ENCODE measurements around the gene IL25. TPM values are rescaled to one million over a fixed set of nuclear protein-coding genes. Genes with fewer than 3 reads are reported as not detected.
"Not testable (repeated sequence)": the region's sequence is repeated elsewhere in the genome, so short reads cannot be mapped to it uniquely, and the experiment has no call there.

Gene IL25
- total RNA-seq, 4 donors from 2014 or later: not detected

DNA sequence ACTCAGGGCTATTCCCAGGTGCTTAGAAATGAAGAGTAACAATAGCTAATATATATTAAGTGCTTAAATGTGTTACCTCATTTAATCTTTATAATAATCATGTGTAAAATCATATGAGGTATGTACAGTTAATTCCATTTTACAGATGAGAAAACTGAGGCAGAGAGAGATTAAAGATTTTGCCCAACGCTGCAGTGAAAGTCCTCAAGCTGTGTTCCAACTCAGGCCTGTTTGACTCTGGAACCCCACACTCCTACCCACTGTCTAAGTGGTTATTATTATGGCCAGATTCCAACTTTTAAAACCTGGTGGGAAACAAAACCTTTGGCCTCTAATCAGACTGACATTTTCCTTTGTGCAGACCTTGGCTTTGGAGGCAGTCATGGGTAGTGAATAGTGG is 14.4 kb downstream of the IL25 start:
- Histone ChIP-seq H3K36me3 (no peaks in the 10 kb centered on the region), H3K4me3 (no peak overlapping the region), H3K4me1 (no peaks in the 10 kb centered on the region), H3K27ac (no peak overlapping the region), H3K9me3 (no peaks in the 10 kb centered on the region), H3K27me3 (no peaks in the 10 kb centered on the region)
- TF ChIP-seq, protein P1, sequence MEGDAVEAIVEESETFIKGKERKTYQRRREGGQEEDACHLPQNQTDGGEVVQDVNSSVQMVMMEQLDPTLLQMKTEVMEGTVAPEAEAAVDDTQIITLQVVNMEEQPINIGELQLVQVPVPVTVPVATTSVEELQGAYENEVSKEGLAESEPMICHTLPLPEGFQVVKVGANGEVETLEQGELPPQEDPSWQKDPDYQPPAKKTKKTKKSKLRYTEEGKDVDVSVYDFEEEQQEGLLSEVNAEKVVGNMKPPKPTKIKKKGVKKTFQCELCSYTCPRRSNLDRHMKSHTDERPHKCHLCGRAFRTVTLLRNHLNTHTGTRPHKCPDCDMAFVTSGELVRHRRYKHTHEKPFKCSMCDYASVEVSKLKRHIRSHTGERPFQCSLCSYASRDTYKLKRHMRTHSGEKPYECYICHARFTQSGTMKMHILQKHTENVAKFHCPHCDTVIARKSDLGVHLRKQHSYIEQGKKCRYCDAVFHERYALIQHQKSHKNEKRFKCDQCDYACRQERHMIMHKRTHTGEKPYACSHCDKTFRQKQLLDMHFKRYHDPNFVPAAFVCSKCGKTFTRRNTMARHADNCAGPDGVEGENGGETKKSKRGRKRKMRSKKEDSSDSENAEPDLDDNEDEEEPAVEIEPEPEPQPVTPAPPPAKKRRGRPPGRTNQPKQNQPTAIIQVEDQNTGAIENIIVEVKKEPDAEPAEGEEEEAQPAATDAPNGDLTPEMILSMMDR (IDR thresholded peaks at IDR 0.05): no peak
- TF ChIP-seq POLR2A (IDR thresholded peaks at IDR 0.05): no peak
- no peak for DNase-seq

DNA sequence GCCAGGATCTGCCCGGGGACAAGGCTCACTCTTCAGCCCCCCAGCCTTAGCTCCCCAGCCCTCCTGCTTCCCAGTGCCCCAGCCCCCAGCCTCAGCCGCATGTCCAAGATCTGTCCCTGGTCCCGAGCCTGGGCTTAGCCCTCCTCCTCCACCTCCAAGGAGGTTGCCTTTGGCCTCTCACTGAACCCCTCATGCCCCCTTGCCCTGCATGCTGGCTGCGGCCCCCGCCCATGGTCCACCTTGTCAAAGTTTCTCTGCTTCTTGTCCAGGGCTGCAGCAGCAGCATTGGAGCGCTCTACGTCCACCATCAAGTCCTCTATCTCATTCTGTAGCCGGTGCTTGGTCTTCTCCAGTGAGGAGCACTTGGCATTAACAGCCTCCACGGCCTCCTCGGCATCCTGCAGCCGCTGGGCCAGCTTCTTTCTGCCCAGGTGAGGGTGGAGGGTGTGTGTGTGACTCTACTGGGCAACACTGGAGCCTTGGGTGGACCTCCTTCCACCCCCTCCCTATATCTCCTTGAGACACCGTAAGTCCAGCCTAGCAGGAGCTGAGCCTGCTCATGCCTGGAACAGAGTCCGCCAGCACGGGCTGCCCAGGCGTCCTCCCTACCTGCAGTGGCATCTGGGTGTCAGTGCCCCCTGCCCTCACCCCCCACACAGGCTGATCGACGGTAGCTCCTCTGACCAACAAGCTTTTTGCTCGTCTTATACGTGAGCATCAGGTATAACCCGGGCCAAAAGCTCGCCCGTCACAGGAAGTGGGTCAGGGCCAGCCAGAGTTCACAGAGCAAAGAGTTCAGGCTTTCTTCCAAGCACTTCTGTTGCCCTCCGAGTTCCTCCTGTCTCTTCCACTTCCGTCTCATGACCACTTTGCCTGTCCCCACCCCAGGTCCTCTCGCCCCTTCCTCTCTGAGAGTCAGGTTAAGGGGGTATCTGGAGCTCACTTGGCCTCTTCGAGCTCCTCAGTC is 15.6 kb downstream of the IL25 start:
- Histone ChIP-seq H3K27me3 (no peaks in the 10 kb centered on the region), H3K4me3 (no peak overlapping the region), H3K4me1 (no peaks in the 10 kb centered on the region), H3K36me3 (no peaks in the 10 kb centered on the region), H3K27ac (no peak overlapping the region), H3K9me3 (no peaks in the 10 kb centered on the region)
- DNase-seq: no peak
- TF ChIP-seq, protein P1 (IDR thresholded peaks at IDR 0.05): no peak
- no peak for TF ChIP-seq POLR2A (IDR thresholded peaks at IDR 0.05)

DNA sequence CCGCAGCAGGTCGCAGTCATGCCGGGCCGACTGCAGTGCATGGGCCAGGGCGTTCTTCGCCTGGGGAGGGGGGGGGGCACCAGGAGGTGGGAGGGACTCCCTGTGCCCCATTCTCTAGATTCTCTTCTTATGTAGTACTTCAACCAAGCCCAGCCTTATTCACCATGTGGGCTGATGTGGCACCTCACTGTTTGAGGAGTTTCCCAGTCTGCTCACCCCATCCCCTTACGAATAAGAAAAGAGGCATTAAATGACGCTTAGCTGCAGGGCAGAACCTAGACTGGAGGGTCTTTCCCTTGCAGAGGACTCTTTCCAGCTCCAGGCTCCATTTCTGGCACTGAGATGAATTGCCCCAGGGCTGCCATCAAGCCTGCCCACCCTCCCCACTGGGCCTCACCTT is 16.4 kb downstream of the IL25 start:
- no peak for DNase-seq
- no peaks in the 10 kb centered on the region for H3K4me1 ChIP-seq
- TF ChIP-seq POLR2A (IDR thresholded peaks at IDR 0.05): no peak
- TF ChIP-seq, protein P1 (IDR thresholded peaks at IDR 0.05): no peak
- H3K4me3 ChIP-seq: no peak overlapping the region
- no peaks in the 10 kb centered on the region for H3K27me3 ChIP-seq
- H3K36me3 ChIP-seq: no peaks in the 10 kb centered on the region
- no peaks in the 10 kb centered on the region for H3K9me3 ChIP-seq
- H3K27ac ChIP-seq: no peak overlapping the region

DNA sequence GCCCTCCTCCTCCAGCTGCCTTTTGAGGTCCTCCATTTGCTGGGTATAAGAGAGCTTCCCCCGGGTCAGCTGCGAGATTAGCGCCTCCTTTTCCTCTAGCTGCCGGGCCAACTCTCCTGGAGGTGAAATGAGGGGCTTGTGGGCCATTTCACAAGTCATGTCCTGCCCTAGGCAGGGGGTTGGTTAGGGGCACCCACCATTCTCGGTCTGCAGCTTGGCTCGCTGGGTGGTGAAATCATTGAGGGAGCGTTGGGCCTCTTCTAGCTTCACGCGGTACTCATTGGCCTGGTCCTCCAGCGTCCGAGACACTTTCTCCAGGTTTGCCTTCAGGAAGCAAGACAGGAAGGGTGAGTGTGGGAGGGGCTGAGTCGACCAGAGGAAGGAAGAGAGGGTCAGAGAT is 16.8 kb downstream of the IL25 start:
- no peak for DNase-seq
- TF ChIP-seq POLR2A (IDR thresholded peaks at IDR 0.05): no peak
- TF ChIP-seq, protein P1 (IDR thresholded peaks at IDR 0.05): no peak

DNA sequence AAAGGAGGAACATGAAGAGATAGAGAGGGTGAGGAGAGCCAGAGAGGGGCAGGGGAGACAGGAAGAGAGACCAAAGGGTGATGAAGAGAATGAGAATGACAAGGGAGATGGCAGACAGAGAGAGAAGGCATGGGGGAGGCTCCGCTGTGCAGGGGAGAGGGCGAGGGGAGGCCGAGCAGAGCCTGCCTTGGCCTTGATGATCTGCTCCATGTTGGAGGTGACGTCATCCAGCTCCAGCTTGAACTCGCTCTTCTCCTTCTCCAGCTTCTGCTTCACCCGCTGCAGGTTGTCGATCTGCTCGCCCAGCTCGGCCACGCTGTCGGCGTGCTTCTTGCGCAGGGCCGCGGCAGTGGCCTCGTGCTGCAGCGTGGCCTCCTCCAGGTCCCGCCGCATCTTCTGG is 17.3 kb downstream of the IL25 start:
- DNase-seq, H3K9me3 ChIP-seq, H3K36me3 ChIP-seq, H3K27ac ChIP-seq, H3K27me3 ChIP-seq, H3K4me3 ChIP-seq, H3K4me1 ChIP-seq: not testable (repeated sequence)

More for the DNA sequence above, 16.8 kb downstream of the IL25 start:
- H3K36me3 ChIP-seq: no peaks in the 10 kb centered on the region
- no peak overlapping the region for H3K4me3 ChIP-seq
- H3K9me3 ChIP-seq: no peaks in the 10 kb centered on the region
- H3K4me1 ChIP-seq: no peaks in the 10 kb centered on the region
- no peak overlapping the region for H3K27ac ChIP-seq
- no peaks in the 10 kb centered on the region for H3K27me3 ChIP-seq

DNA sequence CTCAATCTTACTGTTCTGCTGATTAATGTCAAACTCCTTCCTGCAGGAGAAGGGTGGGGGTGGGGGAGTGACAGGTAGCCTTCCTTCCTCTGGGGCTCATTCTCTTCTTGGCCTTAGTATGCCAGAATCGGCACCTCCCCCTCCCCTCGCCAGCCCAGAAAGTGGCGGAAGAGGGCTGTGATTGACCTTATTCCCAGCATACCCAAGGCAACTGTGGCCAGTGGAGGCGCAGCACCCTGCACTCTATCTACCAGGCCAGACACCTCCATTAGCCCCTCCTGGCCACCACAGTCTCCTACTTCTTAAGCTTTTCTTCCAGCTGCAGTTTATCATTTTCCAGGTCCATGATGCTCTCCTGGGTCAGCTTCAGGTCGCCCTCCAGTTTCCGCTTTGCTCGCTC is 20.0 kb downstream of the IL25 start:
- Histone ChIP-seq H3K9me3 (no peaks in the 10 kb centered on the region), H3K4me1 (no peaks in the 10 kb centered on the region), H3K27ac (no peak overlapping the region), H3K36me3 (no peaks in the 10 kb centered on the region), H3K4me3 (no peak overlapping the region), H3K27me3 (no peaks in the 10 kb centered on the region)
- no peak for DNase-seq
- TF ChIP-seq, protein P1 (IDR thresholded peaks at IDR 0.05): no peak
- TF ChIP-seq POLR2A (IDR thresholded peaks at IDR 0.05): no peak

Measured in Peyer's patch (tissue), 4 donors.